WTC11 (cell line): ENCODE data around the gene DCP1A. TPM values are rescaled to one million over a fixed set of nuclear protein-coding genes. Genes with fewer than 3 reads are reported as not detected.

ENCODE experiments used
- ATAC-seq: fragments of 200-7000 bp; cut with Tn5 transposase; 2 replicates; pipeline ENCODE4 v1.10.0; 2021; ENCODE audit warnings: mild to moderate bottlenecking, moderate library complexity
- CTCF ChIA-PET: fragments of 300-600 bp; sonication (Branson Sonifier 250); formaldehyde crosslinking; loops from one replicate; lab custom pipeline; 2021; ENCODE audit warnings: antibody characterized with exemption; lab: Charles Lee
- POLR2A ChIA-PET: fragments of 350-600 bp; sonication (Branson Sonifier 250); formaldehyde crosslinking; loops from one replicate; lab custom pipeline; 2021; ENCODE audit warnings: antibody characterized with exemption; lab: Charles Lee
- DNase-seq: peaks from one replicate; pipeline ENCODE4 v3.0.0; 2021; ENCODE audit warnings: low spot score
- H3K27ac Mint-ChIP-seq: 2 replicates; pipeline ENCODE4 v1.8.0; 2021; ENCODE audit warnings: mixed read lengths
- H3K27me3 Mint-ChIP-seq: 2 replicates; pipeline ENCODE4 v1.8.0; 2021; ENCODE audit warnings: low read depth, mild to moderate bottlenecking, moderate library complexity, mixed read lengths
- H3K36me3 Mint-ChIP-seq: 2 replicates; pipeline ENCODE4 v1.8.0; 2021; ENCODE audit warnings: mixed read lengths
- H3K4me1 Mint-ChIP-seq: 2 replicates; pipeline ENCODE4 v1.8.0; 2022; ENCODE audit warnings: mixed read lengths
- H3K4me3 Mint-ChIP-seq: 2 replicates; pipeline ENCODE4 v1.8.0; 2021; ENCODE audit warnings: mild to moderate bottlenecking, moderate library complexity, mixed read lengths
- H3K9me3 Mint-ChIP-seq: 2 replicates; pipeline ENCODE4 v1.8.0; 2021; ENCODE audit warnings: mixed read lengths
- AR ChIP-seq: fragments of 250-450 bp; sonication (Bioruptor Pico); IDR thresholded peaks from 2 replicates; pipeline ENCODE4 v1.9.0; 2021; ENCODE audit warnings: mild to moderate bottlenecking
- ATF3 ChIP-seq: sonication (generic); formaldehyde crosslinking; conservative IDR thresholded peaks from 2 replicates; pipeline ENCODE4 v1.8.1; 2022; ENCODE audit warnings: mild to moderate bottlenecking, missing genetic modification reagents
- ATF6 ChIP-seq: sonication (generic); formaldehyde crosslinking; IDR thresholded peaks from 2 replicates; pipeline ENCODE4 v1.8.1; 2023; ENCODE audit warnings: mild to moderate bottlenecking, missing genetic modification reagents
- E2F4 ChIP-seq: sonication (generic); formaldehyde crosslinking; IDR thresholded peaks from 2 replicates; pipeline ENCODE4 v1.8.1; 2022; ENCODE audit warnings: low read depth, mild to moderate bottlenecking, moderate library complexity, missing genetic modification reagents, borderline replicate concordance
- EMX1 ChIP-seq: fragments of 250-450 bp; sonication (Bioruptor Pico); IDR thresholded peaks from 2 replicates; pipeline ENCODE4 v1.8.0; 2021; ENCODE audit warnings: mild to moderate bottlenecking
- ESRRA ChIP-seq: sonication (generic); formaldehyde crosslinking; IDR thresholded peaks from 2 replicates; pipeline ENCODE4 v1.8.1; 2022; ENCODE audit warnings: mild to moderate bottlenecking, missing genetic modification reagents, borderline replicate concordance
- FOXP4 ChIP-seq: sonication (generic); formaldehyde crosslinking; IDR thresholded peaks from 2 replicates; pipeline ENCODE4 v1.8.0; 2022; ENCODE audit warnings: mild to moderate bottlenecking, missing genetic modification reagents
- GABPB1 ChIP-seq: sonication (generic); formaldehyde crosslinking; IDR thresholded peaks from 2 replicates; pipeline ENCODE4 v1.8.1; 2023; ENCODE audit warnings: mild to moderate bottlenecking, missing genetic modification reagents
- JUN ChIP-seq: sonication (generic); formaldehyde crosslinking; IDR thresholded peaks from 2 replicates; pipeline ENCODE4 v1.8.0; 2023; ENCODE audit warnings: mild to moderate bottlenecking, missing genetic modification reagents
- MLX ChIP-seq: sonication (generic); formaldehyde crosslinking; IDR thresholded peaks from 2 replicates; pipeline ENCODE4 v1.8.1; 2023; ENCODE audit warnings: mild to moderate bottlenecking, missing genetic modification reagents, moderate library complexity
- MXD4 ChIP-seq: fragments of 250-450 bp; sonication (Bioruptor Pico); IDR thresholded peaks from 2 replicates; pipeline ENCODE4 v1.8.0; 2021; ENCODE audit warnings: mild to moderate bottlenecking, moderate library complexity, borderline replicate concordance
- NR3C1 ChIP-seq: sonication (generic); formaldehyde crosslinking; conservative IDR thresholded peaks from 2 replicates; pipeline ENCODE4 v1.8.1; 2023; ENCODE audit warnings: low read depth, mild to moderate bottlenecking, missing genetic modification reagents
- PREB ChIP-seq: sonication (generic); formaldehyde crosslinking; IDR thresholded peaks from 2 replicates; pipeline ENCODE4 v1.8.1; 2022; ENCODE audit warnings: mild to moderate bottlenecking, missing genetic modification reagents, moderate library complexity, borderline replicate concordance
- SP1 ChIP-seq: sonication (generic); formaldehyde crosslinking; conservative IDR thresholded peaks from 2 replicates; pipeline ENCODE4 v1.8.1; 2022; ENCODE audit warnings: missing genetic modification reagents
- TCF7 ChIP-seq: sonication (generic); formaldehyde crosslinking; IDR thresholded peaks from 2 replicates; pipeline ENCODE4 v1.8.0; 2022; ENCODE audit warnings: mild to moderate bottlenecking, low read depth, missing genetic modification reagents, moderate library complexity
- ZNF219 ChIP-seq: sonication (generic); formaldehyde crosslinking; IDR thresholded peaks from 2 replicates; pipeline ENCODE4 v1.8.0; 2023; ENCODE audit warnings: missing genetic modification reagents, mild to moderate bottlenecking, borderline replicate concordance
- ZNF232 ChIP-seq: sonication (generic); formaldehyde crosslinking; IDR thresholded peaks from 2 replicates; pipeline ENCODE4 v1.8.0; 2022; ENCODE audit warnings: mild to moderate bottlenecking, missing genetic modification reagents
- ZNF671 ChIP-seq: fragments of 250-450 bp; sonication (Bioruptor Pico); IDR thresholded peaks from 2 replicates; pipeline ENCODE4 v1.8.0; 2021; ENCODE audit warnings: mild to moderate bottlenecking
- ZSCAN18 ChIP-seq: fragments of 250-450 bp; sonication (Bioruptor Pico); IDR thresholded peaks from 2 replicates; pipeline ENCODE4 v2.1.2; 2022; ENCODE audit warnings: mild to moderate bottlenecking, moderate library complexity
- total RNA-seq: library from RNA; stranded (reverse); gene quantifications from 3 replicates; pipeline ENCODE4 v1.2.3, GENCODE V29; 2021

DCP1A gene
- total RNA-seq, 1 experiment from 2014 or later = 19.1 TPM

GRCh38 chr3:53337167-53337940, 10.0 kb downstream of the DCP1A start (continued):
- TF ChIP-seq ATF6 (CRISPR knock-in tag) (no peak), PREB (no peak), NR3C1 (CRISPR knock-in tag) (no peak), EMX1 (no peak), ZNF219 (CRISPR knock-in tag) (no peak), JUN (CRISPR knock-in tag) (no peak)
- TF ChIP-seq, all 79 proteins: peak for 0

- H3K27ac Mint-ChIP-seq = no peak overlapping the region
- ChIA-PET POLR2A (interaction anchor here (0.7 kb wide), 1 partner anchor 11 kb away, joined by 3 read pairs; no protein-coding TSS in a partner anchor), CTCF (no interaction called here)
- TF ChIP-seq SP1 (no peak), AR (CRISPR knock-in tag) (no peak), ZNF232 (CRISPR knock-in tag) (no peak), NR3C1 (CRISPR knock-in tag) (no peak), TCF7 (CRISPR knock-in tag) (no peak), MXD4 (CRISPR knock-in tag) (no peak), ATF6 (CRISPR knock-in tag) (no peak), E2F4 (CRISPR knock-in tag) (no peak), ESRRA (CRISPR knock-in tag) (no peak), MLX (CRISPR knock-in tag) (no peak), PREB (no peak), ZNF671 (CRISPR knock-in tag) (no peak), ZSCAN18 (no peak), GABPB1 (no peak), ATF3 (no peak), FOXP4 (no peak)
These were observed 12.6 kb downstream of the DCP1A start for GRCh38 chr3:53334742-53335141.

More at GRCh38 chr3:53334742-53335141, 12.6 kb downstream of the DCP1A start:
- Mint-ChIP-seq H3K9me3 (no peaks in the 10 kb centered on the region), H3K27me3 (no peaks in the 10 kb centered on the region), H3K4me1 (no peaks in the 10 kb centered on the region), H3K36me3 (peaks cover 30% of the 10 kb centered on the region), H3K4me3 (no peak overlapping the region)
- no peak for DNase-seq
- no peak for ATAC-seq
